Stimulated activated CD4-positive, alpha-beta T cell treated with anti-CD3 and anti-CD28 coated beads, Interleukin-15, amount 100 ng/mL, for 1 hour (primary cell): ENCODE data around the gene AOPEP.

Experiments used
- DNase-seq, 2 donors: peaks; one replicate each; pipeline ENCODE4 v3.0.0-alpha.2; 2020; ENCODE audit warnings: low read depth in 1 of 2, low spot score in 1 of 2

Gene AOPEP

GRCh38 chr9:94717761-94718160, 8.7 kb upstream of the AOPEP start:
- no peak for DNase-seq

GRCh38 chr9:94718936-94719335, 7.6 kb upstream of the AOPEP start:
- no peak for DNase-seq

DNA sequence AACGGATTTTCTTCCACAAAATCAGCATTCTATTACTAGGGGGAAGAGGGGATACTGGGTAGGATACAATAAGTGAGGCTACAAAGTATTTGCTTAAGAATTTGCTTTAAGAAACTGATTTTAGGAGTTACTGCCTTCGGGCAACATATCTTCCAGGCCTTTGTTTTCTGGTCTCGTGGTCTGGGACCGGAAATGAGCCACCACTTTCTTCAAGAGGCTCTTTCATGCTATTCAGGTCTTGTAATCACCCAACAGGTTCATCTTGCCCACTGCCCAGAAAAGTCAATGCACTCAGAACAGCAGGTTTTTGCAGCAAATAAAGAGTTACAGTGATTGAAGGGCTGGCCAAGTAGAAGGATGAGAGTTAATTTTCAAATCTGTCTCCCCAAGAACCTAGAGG, 6.6 kb upstream of the AOPEP start:
- DNase-seq = no peak

DNA sequence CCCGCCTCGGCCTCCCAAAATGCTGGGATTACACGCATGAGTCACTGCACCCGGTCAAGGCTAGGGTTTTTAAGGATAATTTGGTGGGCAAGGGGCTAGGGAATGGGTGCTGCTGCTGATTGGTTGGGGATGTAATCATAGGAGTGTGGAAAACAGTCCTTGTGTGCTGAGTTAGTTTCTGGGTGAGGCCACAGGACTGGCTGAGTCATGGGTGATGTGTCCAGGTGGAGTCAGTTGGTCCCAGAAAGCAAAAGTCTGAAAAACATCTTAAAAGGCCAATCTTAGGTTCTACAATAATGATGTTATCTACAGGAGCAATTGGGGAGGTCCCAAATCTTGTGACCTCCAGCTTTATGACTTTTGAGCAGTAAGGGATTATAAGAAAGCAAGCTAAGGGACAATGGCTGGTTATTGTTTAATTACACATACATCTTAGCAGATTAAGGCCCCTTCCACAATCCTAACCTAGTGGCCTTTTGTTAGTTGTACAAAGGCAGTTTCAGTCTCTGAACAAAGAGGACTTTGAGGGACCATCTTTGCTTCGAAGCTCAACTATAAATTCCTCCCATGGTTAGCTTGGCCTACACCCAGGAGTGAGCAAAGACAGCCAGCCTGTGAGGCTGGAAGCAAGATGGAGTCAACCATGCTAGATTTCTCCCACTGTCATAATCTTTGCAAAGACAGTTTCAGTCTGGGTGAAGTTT, 5.5 kb upstream of the AOPEP start:
- no peak for DNase-seq

DNA sequence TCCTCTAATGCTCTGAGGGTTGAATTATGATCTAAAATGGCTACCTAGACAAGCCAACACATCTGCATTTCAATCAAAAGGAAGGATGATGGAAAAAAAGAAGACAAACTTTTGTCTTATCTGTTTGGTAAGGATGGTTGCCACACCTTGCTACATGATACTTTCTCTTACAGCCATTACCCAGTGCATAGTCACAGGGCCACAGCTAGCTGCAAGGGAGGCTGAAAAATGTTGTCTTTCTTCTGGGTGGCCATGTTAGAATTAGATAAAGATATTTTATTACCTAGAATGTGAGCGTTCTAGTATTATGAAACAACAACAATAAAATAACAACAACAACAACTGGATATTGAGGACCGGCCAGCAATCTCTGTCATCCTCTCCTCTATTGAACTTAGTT, 4.7 kb upstream of the AOPEP start:
- DNase-seq = no peak

DNA sequence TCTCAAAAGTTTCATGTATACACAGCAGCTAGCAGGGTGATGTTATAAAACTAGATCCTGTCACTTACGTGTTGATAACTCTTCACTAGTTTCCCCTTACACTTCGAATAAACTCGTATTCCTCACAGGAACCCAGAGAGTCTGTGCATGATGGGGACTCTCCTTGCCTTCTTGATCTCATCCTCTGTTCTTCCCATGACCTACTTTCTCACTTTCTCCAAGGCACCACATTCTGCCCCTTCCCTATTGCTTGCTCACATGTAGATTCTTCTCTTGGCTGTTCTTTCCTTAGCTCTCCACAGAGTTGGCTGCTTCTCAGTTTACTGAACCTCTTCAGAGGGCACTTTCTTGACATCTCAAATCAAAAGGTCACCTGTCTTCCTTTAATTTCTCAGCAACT, 1.2 kb upstream of the AOPEP start:
- DNase-seq = no peak

DNA sequence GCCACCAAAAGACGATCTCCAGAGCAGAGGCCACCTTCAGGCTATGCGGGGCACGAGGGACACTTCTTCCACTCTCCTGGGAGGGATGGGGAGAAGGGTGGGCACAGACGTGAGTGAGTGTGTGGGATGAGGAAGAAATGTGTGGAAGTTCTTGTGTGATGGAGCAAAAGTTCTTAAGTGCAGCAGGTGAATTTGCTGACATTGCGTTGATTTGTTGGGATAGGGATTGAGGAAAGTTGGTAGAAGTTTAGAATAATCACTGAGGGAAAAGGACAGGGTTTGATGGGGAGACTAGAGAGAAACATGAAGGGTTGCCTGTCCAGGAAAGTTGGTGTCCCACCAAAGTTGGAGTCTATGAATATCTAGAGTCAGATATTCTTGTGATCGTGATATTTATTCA, 2.2 kb downstream of the AOPEP start:
- DNase-seq = no peak

GRCh38 chr9:94729199-94729598, 2.7 kb downstream of the AOPEP start:
- DNase-seq = no peak

DNA sequence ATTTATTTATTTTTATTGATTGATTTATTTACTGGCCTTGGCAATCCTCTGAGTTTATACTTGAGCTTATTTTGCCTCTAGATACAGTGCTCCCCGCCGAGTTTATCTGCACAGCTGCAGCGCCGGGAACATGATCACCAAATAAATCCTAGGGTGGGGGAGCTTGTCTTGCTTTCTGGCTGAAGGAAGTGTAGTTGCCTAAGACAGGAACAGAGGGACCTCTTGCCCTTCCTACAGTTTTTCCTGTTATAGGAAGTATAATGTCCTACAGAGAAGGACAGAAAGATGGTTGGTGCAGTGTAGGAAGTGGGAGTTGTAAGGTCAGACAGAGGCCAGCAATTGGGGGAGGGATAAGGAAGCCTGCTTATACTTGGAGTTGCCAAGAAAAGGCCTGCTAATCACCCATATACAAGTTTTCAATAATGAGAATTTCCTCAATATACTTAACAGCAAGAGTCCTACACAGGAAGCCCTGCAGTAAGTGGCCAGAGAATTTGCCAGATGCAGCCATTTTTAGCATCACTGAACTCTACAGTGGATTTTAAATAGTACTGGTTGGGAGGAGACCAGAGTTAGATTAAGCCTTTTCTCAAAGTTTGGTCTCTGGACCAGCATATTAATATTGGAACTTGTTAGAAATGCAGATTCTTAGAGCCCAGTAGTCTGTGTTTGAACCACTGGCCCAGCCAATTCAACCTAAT, 7.7 kb downstream of the AOPEP start:
- DNase-seq = no peak

DNA sequence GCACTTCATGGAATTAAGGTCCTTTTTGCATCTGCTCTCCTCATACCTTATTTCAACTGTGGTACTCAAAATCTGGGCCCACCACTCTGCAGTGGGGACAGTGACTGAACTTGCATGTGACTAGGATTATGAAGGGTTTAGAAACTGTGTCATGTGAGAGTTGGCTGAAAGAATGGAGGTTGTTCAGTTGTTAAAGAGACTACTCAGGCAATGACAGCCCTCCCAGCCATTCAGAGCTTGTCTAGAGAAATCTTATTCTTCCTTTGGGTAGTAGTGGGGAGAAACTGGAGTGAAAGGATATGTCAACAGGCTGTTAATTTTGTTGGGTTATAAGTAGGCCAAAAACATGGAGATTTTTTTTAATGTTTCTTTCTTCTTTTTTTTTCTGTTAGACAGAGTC, 10.3 kb downstream of the AOPEP start:
- DNase-seq = no peak

GRCh38 chr9:94740145-94740840, 13.8 kb downstream of the AOPEP start:
- DNase-seq = no peak

- DNase-seq = no peak
Observed at GRCh38 chr9:94741866-94742265, 15.4 kb downstream of the AOPEP start.

DNA sequence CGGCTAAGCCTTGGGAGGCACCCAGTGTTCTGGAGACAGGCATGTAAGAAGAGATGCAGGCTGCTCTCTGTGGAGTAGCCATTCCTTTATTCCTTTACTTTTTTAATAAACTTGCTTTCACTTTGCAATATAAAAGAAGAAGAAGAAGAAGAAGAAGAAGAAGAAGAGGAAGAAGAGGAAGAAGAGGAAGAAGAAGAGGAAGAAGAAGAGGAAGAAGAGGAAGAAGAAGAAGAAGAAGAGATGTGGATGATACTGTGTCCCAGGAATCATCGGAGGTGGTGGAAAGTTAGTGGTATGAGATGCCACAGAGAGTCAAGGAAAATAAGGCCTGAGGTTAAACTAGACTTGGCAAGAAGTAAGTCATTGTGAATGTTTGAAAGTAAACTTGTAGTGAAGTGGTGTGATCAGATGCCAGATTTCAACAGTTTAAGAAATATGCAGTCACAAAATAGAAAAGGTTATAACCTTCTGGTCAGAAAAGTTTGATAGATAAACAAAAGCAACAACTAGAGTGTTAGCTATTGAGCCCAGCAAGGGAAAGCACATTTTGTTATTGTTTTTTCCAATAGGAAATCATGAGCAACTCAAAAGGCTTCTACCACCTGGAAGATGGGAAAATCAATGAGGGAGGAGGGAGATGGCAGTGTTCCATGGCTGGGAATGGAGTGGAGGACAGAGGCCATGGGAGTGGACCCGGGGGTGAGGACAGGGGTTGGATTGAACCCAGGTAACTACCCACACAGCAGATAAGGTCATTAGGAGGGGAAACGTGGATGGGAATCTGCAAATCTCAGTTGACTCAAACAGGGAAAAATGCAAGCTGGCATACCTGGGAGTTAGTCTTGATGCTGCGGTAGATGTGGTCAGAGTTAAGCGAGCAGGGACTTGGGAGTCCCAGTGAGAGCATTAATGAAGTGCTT, 16.8 kb downstream of the AOPEP start:
- no peak for DNase-seq

DNA sequence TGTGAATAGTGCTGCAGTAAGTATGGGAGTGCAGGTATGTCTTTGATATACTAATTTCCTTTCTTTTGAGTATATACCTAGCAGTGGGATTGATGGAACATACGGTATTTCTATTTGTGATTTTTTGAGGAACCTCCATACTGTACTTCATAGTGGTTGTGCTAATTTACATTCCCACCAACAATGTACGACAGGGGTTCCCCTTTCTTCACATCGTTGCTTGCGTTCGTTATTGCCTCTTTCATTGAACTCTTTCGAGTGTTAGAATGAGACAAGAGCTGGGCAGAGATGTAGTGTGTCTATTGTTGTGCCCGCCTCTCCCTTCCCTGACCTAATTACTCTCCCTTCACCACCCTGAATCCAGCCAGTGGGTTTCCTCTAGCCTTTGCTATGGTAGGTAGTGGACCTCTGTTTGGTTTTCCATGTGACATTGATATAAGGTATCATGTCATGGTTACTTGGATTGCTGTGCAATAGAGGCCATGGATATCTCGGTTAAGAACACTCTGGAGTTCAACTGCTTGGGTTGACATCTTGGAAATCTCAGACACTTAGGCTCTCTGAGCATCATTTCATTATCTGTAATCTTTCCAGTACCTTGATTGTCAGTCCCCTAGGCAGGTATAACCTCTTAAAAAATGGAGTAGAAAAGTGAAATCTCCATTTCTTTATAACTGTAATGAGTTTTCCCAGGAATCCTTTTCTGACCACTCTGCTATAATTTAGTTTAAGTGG, 19.5 kb downstream of the AOPEP start:
- no peak for DNase-seq

GRCh38 chr9:94746541-94747370, 20.3 kb downstream of the AOPEP start:
- no peak for DNase-seq

DNA sequence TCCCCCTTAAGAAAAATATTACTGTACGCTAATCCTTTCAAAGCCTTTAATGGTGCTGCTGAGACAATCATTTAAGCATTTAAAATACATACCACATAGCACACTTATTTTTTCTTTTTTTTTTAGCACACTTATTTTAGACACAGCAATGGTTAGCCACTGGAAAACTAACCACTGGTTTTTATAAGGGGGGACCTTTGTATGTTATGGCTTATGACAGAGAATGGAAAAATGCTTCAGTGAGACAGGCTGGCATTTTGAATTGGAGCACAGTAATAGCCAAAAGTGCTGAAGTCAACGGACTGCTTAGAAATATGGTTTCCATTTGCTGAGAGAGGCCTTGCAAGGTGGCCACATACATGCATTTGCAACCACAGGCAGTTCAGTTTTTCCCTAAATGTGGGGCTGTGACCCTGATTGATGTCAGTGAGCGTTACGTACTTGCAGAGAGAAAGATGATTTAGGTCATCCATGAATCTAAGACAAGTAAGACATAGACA, 28.5 kb downstream of the AOPEP start:
- no peak for DNase-seq

- DNase-seq = no peak
Observed at GRCh38 chr9:94757158-94757557, 30.7 kb downstream of the AOPEP start.

DNA sequence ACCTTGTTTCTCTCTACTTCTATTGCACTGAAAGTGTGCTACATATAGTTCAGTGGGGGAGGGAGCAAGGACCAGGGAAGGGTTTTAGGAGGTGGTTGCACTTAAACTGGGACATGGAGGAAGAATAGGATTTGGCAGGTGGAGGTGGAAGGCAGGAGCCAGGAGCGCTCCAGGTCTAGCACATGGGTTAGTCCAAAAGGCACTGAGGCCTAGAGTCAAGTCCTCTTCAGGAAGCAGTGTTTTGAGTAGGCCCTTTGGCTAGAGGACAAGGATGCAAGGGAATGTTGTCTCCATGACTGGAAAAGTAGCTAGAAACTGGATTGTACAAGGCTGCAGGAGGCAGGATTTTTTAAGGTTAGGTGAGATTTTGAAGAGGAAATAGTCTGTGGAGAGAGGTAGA, 31.5 kb downstream of the AOPEP start:
- no peak for DNase-seq

DNA sequence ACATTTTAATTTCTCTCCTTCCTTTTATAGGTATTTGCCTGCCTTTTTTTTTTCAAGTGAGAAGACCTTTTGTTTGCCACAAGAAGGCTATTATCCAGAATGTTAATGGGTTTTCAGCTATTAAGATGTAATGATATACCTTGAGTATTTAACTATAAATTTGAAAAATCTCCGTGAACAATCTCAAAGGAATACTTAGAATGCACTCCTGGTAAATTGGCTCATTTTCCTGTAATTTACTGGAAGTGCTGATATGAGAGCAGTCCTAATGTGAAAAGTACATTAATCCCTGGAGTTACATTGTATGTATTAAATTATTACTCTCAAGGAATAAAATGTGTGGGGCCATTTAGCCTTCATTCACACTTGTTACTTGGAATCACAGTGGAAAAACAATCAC, 32.4 kb downstream of the AOPEP start:
- DNase-seq = no peak

DNA sequence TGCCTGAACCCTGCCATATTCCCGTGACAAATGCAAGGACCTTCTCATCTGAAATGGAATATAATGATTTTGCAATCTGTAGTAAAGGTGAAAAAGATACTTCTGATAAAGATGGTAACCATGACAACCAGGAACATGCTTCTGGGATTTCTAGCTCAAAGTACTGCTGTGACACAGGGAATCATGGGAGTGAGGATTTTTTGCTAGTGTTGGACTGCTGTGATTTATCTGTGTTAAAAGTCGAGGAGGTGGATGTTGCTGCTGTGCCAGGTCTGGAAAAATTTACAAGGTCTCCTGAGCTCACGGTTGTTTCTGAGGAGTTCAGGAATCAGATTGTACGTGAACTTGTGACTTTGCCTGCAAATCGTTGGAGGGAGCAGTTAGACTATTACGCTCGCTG, 33.5 kb downstream of the AOPEP start:
- no peak for DNase-seq
